ENCODE measurements around the gene PXMP2.
"Not testable (repeated sequence)": the region's sequence is repeated elsewhere in the genome, so short reads cannot be mapped to it uniquely, and the experiment has no call there.

DNA sequence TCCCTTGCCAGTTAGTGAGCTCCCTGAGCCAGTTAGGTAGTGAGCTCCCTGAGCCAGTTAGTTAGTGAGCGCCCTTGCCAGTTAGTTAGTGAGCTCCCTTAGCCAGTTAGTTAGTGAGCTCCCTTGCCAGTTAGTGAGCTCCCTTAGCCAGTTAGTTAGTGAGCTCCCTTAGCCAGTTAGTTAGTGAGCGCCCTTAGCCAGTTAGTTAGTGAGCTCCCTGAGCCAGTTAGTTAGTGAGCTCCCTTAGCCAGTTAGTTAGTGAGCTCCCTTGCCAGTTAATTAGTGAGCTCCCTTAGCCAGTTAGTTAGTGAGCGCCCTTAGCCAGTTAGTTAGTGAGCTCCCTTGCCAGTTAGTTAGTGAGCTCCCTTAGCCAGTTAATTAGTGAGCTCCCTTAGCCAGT is 4.6 kb downstream of the PXMP2 start:
- not testable (repeated sequence) for TF ChIP-seq CTCF (IDR thresholded peaks at IDR 0.05); EP300 (IDR thresholded peaks at IDR 0.05); POLR2A (IDR thresholded peaks at IDR 0.05; ENCODE audit: low read depth); POLR2AphosphoS5 (IDR thresholded peaks at IDR 0.05)

Measured in esophagus muscularis mucosa (tissue), 4 donors.